IPS-15b (cell line): ENCODE data around the gene FAM216B.

Experiments used
- H3K27me3 ChIP-seq: one replicate; pipeline ENCODE4 v1.6.1; 2013; ENCODE audit warnings: low read length; ENCODE audit not compliant: control insufficient read depth, insufficient read depth
- H3K36me3 ChIP-seq: one replicate; pipeline ENCODE4 v1.6.1; 2013; ENCODE audit warnings: low read length; ENCODE audit not compliant: control insufficient read depth, insufficient read depth
- H3K4me1 ChIP-seq: one replicate; pipeline ENCODE4 v1.6.1; 2013; ENCODE audit warnings: mild to moderate bottlenecking, low read length; ENCODE audit not compliant: control insufficient read depth, insufficient read depth
- H3K4me3 ChIP-seq: one replicate; pipeline ENCODE4 v1.5.1; 2013; ENCODE audit warnings: low read depth, low read length
- H3K9ac ChIP-seq: one replicate; pipeline ENCODE4 v1.6.1; 2013; ENCODE audit warnings: low read depth, mild to moderate bottlenecking, low read length
- H3K9me3 ChIP-seq: one replicate; pipeline ENCODE4 v1.6.1; 2013; ENCODE audit warnings: mild to moderate bottlenecking, low read length; ENCODE audit not compliant: control insufficient read depth, insufficient read depth

Gene FAM216B

GRCh38 chr13:42786715-42787114, 5.3 kb downstream of the FAM216B start:
- no peaks in the 10 kb centered on the region for H3K4me1 ChIP-seq
- no peaks in the 10 kb centered on the region for H3K27me3 ChIP-seq
- H3K9me3 ChIP-seq: no peaks in the 10 kb centered on the region
- H3K36me3 ChIP-seq: no peaks in the 10 kb centered on the region
- no peak overlapping the region for H3K4me3 ChIP-seq
- H3K9ac ChIP-seq: no peak overlapping the region

DNA sequence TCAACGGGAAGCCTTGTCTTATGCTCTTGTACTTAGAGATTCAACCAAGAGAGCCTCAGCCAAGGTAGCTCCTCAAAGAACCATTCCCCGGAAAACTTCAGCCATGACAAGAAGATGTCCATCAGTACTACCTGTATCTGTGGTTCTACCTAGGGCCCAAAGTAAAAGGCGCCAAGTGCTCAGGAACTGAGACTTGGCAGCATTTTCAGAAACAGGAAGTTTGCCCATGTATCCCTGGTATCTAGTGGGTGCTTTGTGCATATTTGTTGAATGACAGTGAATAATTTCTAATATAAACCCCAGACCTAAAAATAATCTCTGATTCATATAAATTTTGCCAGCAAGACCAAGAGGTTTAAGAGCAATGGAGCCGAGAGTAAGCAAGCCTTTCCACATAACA, 7.2 kb downstream of the FAM216B start:
- H3K36me3 ChIP-seq: no peaks in the 10 kb centered on the region
- H3K4me1 ChIP-seq: no peaks in the 10 kb centered on the region
- H3K9ac ChIP-seq: no peak overlapping the region
- no peaks in the 10 kb centered on the region for H3K9me3 ChIP-seq
- H3K4me3 ChIP-seq: no peak overlapping the region
- no peaks in the 10 kb centered on the region for H3K27me3 ChIP-seq

DNA sequence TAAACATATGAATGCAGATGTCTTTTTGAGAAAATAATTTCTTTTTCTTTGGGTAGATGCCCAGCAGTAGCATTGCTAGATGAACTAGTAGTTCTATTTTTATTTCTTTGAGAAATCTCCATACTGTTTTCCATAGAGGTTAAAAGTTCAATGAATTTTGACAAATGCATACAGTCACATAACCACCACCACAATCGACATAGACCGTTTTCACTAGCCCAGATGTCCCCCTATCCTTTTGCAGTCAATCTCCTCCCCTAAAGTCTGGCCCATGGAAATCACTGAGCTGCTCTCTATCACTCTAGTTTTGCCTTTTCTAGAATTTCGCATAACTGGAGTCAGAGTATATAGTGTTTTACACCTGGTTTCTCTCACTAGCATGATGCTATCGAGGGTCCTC, 10.8 kb downstream of the FAM216B start:
- H3K36me3 ChIP-seq: no peaks in the 10 kb centered on the region
- H3K4me3 ChIP-seq: no peak overlapping the region
- no peaks in the 10 kb centered on the region for H3K27me3 ChIP-seq
- H3K4me1 ChIP-seq: peaks cover 7% of the 10 kb centered on the region
- no peaks in the 10 kb centered on the region for H3K9me3 ChIP-seq
- no peak overlapping the region for H3K9ac ChIP-seq

DNA sequence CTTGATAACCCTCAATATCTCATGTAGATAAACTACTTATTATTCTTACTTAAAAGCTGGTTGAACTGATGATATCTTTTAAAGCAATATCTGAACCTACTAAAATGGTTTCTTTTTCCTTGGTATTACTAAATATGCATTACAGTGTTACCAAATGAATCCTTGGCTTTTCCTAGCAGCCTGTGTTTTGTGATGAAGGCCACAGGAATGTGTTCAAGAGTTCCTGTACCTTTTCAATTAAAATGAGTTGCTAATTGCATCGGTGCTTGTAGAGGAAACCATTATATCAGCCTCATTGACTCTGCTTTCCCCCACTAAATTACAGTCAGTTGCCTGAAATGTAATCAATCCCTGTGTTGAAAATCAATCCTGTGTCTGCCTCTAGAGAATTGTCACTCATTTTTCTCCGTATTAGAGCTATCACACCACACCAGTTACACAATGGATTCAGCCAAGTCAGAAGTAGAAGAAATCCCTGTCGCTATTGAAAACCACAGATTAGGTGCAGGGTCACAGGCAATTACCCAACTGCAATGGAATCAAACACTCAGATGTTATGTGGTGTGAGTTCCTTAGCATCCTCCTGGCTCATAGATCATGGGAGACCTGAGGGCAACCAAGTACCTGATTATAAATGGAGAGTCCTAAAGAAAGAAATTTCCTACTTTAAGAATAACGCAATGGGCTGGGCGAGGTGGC, 13.3 kb downstream of the FAM216B start:
- no peak overlapping the region for H3K4me3 ChIP-seq
- H3K9me3 ChIP-seq: no peaks in the 10 kb centered on the region
- H3K36me3 ChIP-seq: no peaks in the 10 kb centered on the region
- no peaks in the 10 kb centered on the region for H3K27me3 ChIP-seq
- peaks cover 7% of the 10 kb centered on the region for H3K4me1 ChIP-seq
- no peak overlapping the region for H3K9ac ChIP-seq

GRCh38 chr13:42795666-42796065, 14.3 kb downstream of the FAM216B start:
- Histone ChIP-seq H3K9me3 (no peaks in the 10 kb centered on the region), H3K4me1 (peaks cover 7% of the 10 kb centered on the region), H3K9ac (no peak overlapping the region), H3K27me3 (no peaks in the 10 kb centered on the region), H3K36me3 (no peaks in the 10 kb centered on the region), H3K4me3 (no peak overlapping the region)

DNA sequence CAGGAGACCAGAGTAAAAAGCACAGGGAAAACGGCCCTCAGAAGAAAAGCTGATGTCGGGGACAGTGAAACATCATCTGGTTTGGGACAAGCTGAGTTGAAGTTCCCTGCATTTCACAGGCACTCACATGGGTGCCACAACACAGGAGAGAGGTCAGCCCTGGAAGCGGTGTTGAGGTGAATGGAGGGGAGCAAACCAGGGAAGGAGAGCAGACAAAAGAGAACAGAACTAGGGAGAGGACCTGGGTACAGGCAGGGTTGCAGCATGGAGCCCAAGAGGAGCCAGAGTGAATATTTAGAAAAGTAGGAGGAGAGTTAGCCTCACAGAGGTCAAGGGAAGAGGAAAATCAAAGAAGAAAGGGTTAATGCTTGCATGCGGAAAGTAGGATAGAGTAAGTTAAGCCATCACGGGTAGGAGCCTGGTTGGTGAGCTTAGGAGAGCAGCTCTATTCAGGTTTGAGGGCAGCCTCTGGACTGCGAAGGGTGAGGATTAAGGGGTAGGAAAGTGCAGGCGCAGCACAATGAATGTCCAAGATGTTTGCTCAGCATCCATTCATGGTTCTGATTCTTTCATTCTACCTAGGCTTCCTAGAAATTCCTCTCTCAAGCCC, 15.5 kb downstream of the FAM216B start:
- H3K27me3 ChIP-seq: no peaks in the 10 kb centered on the region
- no peaks in the 10 kb centered on the region for H3K9me3 ChIP-seq
- peaks cover 7% of the 10 kb centered on the region for H3K4me1 ChIP-seq
- H3K9ac ChIP-seq: no peak overlapping the region
- no peaks in the 10 kb centered on the region for H3K36me3 ChIP-seq
- no peak overlapping the region for H3K4me3 ChIP-seq

DNA sequence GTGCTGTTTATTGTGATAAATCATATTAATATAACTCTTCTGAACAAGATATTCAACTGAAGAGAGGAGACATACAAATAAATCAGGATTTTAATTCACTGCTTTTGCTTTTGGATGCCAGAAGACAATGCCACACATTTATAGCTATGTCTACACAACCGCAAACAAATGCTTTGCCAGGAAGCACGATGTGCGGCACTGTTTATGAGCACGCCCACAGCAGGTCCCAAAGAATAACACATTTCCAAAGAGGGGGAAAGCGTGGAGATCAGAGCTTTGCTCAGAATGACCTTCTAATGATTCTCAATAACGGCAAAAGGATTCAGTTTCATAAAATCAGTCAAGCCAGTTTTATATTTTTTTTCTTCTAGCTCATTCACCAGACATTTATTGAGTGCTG, 16.7 kb downstream of the FAM216B start:
- Histone ChIP-seq H3K4me1 (peaks cover 7% of the 10 kb centered on the region), H3K9me3 (no peaks in the 10 kb centered on the region), H3K27me3 (no peaks in the 10 kb centered on the region), H3K9ac (no peak overlapping the region), H3K4me3 (no peak overlapping the region), H3K36me3 (no peaks in the 10 kb centered on the region)

- Histone ChIP-seq H3K27me3 (no peaks in the 10 kb centered on the region), H3K9ac (no peak overlapping the region), H3K4me1 (peaks cover 7% of the 10 kb centered on the region), H3K4me3 (no peak overlapping the region), H3K9me3 (no peaks in the 10 kb centered on the region), H3K36me3 (no peaks in the 10 kb centered on the region)
Measured at GRCh38 chr13:42800109-42800643, 18.8 kb downstream of the FAM216B start.

GRCh38 chr13:42803563-42804204, 22.3 kb downstream of the FAM216B start:
- no peaks in the 10 kb centered on the region for H3K9me3 ChIP-seq
- H3K27me3 ChIP-seq: no peaks in the 10 kb centered on the region
- H3K4me3 ChIP-seq: no peak overlapping the region
- no peaks in the 10 kb centered on the region for H3K36me3 ChIP-seq
- no peak overlapping the region for H3K9ac ChIP-seq
- no peaks in the 10 kb centered on the region for H3K4me1 ChIP-seq

GRCh38 chr13:42804244-42804874, 23.0 kb downstream of the FAM216B start:
- H3K4me1 ChIP-seq: no peaks in the 10 kb centered on the region

DNA sequence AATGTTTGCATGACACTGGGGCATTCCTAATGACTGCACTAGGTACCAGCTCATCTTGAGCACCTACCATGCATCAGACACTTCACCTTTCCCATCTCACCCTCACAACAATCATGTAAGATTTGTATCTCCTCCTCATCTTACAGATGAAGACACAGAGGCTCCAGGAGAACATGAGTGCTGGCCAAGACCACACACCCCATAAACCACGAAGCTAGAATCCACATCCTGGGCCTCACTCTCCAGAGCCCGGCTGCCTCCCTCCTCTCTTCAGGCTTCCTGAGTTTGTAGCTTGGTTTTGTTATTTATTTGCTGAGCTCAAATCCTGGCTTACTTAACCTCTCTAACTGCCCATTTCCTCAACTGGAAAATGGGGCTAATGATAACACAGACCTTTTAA, 25.9 kb downstream of the FAM216B start:
- no peaks in the 10 kb centered on the region for H3K4me1 ChIP-seq
- no peaks in the 10 kb centered on the region for H3K27me3 ChIP-seq
- no peak overlapping the region for H3K4me3 ChIP-seq

More at GRCh38 chr13:42804244-42804874, 23.0 kb downstream of the FAM216B start:
- no peaks in the 10 kb centered on the region for H3K9me3 ChIP-seq
- H3K36me3 ChIP-seq: no peaks in the 10 kb centered on the region
- H3K4me3 ChIP-seq: no peak overlapping the region
- H3K9ac ChIP-seq: no peak overlapping the region
- no peaks in the 10 kb centered on the region for H3K27me3 ChIP-seq

More for the DNA sequence above, 25.9 kb downstream of the FAM216B start:
- Histone ChIP-seq H3K9me3 (no peaks in the 10 kb centered on the region), H3K9ac (no peak overlapping the region), H3K36me3 (no peaks in the 10 kb centered on the region)
